HepG2 (cell line): ENCODE measurements around the gene WIPF3. TPM values are rescaled to one million over a fixed set of nuclear protein-coding genes. Genes with fewer than 3 reads are reported as not detected.

Source experiments
- ATAC-seq: fragments of 200-7000 bp; cut with Tn5 transposase; 3 replicates; pipeline ENCODE4 v1.9.1; 2020; ENCODE audit warnings: mild to moderate bottlenecking, moderate library complexity
- BruUV-seq: library from RNA; stranded (reverse); fragments of 400-500 nt; replicated peaks from 2 replicates; lab custom pipeline; 2021; lab: Mats Ljungman, UMichigan
- CTCF ChIA-PET: fragments of 300-600 bp; formaldehyde crosslinking; extraction: SDS; loops from one replicate; lab custom pipeline; 2021; ENCODE audit warnings: low total read pairs, inconsistent platforms, low intra/inter-chr PET ratio; lab: Yijun Ruan, JAX
- POLR2A ChIA-PET: fragments of 350-600 bp; sonication (Branson Sonifier 250); formaldehyde crosslinking; loops from one replicate; lab custom pipeline; 2020; ENCODE audit warnings: antibody characterized with exemption, inconsistent platforms; lab: Yijun Ruan, JAX
- DNase-seq: peaks from one replicate; pipeline ENCODE4 v3.0.0-alpha.2; 2015; ENCODE audit warnings: low spot score
- FAIRE-seq: peaks from 3 replicates; lab custom pipeline; 2011; peaks lifted over from hg19 to GRCh38; lab: Jason Lieb, UNC
- H2AFZ ChIP-seq: one replicate; pipeline ENCODE4 v1.6.1; 2011; ENCODE audit warnings: low read length, inconsistent platforms
- H3K27ac ChIP-seq: fragments of 300-600 bp; 3 replicates; pipeline ENCODE4 v1.8.0; 2011; ENCODE audit warnings: mixed run types, mild to moderate bottlenecking, mixed read lengths, low read length, inconsistent platforms; ENCODE audit not compliant: insufficient read depth; ENCODE audit errors: extremely low read length
- H3K27me3 ChIP-seq, 2 experiments: fragments of 200-600 bp in 1 of 2; 2 replicates in 1 of 2; 3 replicates in 1 of 2; pipeline versions ENCODE4 v1.6.0 to v1.8.0; 2011; ENCODE audit warnings: low read length in 2 of 2, mild to moderate bottlenecking in 2 of 2, moderate library complexity in 2 of 2, inconsistent platforms in 1 of 2; ENCODE audit not compliant: insufficient read depth in 2 of 2, control insufficient read depth in 1 of 2
- H3K36me3 ChIP-seq, 2 experiments: fragments of 200-600 bp in 1 of 2; replicated peaks in 1 of 2; 2 replicates in 1 of 2; 3 replicates in 1 of 2; pipeline versions ENCODE4 v1.5.1 to v1.8.0; 2011; ENCODE audit warnings: low read length in 2 of 2, inconsistent platforms in 1 of 2; ENCODE audit not compliant: insufficient read depth in 2 of 2, control insufficient read depth in 1 of 2
- H3K4me1 ChIP-seq: 2 replicates; pipeline ENCODE4 v1.5.1; 2012; ENCODE audit warnings: low read length, inconsistent platforms; ENCODE audit not compliant: insufficient read depth
- H3K4me2 ChIP-seq: 2 replicates; pipeline ENCODE4 v1.6.0; 2011; ENCODE audit warnings: low read depth, low read length, inconsistent platforms
- H3K4me3 ChIP-seq, 3 experiments: fragments of 200-600 bp in 1 of 3; sonication (generic), shearing (Covaris generic) in 1 of 3; replicated peaks in 1 of 3; 2 replicates each; pipeline ENCODE4 v1.5.1; 2011 to 2016; ENCODE audit warnings: low read length in 3 of 3, inconsistent platforms in 2 of 3, low read depth in 2 of 3, mild to moderate bottlenecking in 2 of 3, control low read depth in 1 of 3, mixed read lengths in 1 of 3; ENCODE audit not compliant: insufficient read depth in 1 of 3
- H3K79me2 ChIP-seq: one replicate; pipeline ENCODE4 v1.6.1; 2011; ENCODE audit warnings: low read length, inconsistent platforms; ENCODE audit not compliant: insufficient read depth
- H3K9ac ChIP-seq: 2 replicates; pipeline ENCODE4 v1.6.0; 2011; ENCODE audit warnings: mild to moderate bottlenecking, low read depth, low read length, inconsistent platforms; ENCODE audit not compliant: insufficient read depth
- H3K9me3 ChIP-seq: 2 replicates; pipeline ENCODE4 v1.5.1; 2012; ENCODE audit warnings: mild to moderate bottlenecking, low read length
- H4K20me1 ChIP-seq: 2 replicates; pipeline ENCODE4 v1.6.0; 2011; ENCODE audit warnings: inconsistent platforms, mild to moderate bottlenecking, low read length, moderate library complexity; ENCODE audit not compliant: insufficient read depth
- FOSL2 ChIP-seq: sonication (generic); formaldehyde crosslinking; IDR thresholded peaks from 2 replicates; pipeline ENCODE4 v1.4.0; 2020; ENCODE audit warnings: missing genetic modification reagents
- MAFG ChIP-seq: sonication (generic); formaldehyde crosslinking; IDR thresholded peaks from 2 replicates; pipeline ENCODE4 v1.5.1; 2020; ENCODE audit warnings: mild to moderate bottlenecking, missing genetic modification reagents
- NCOA1 ChIP-seq: sonication (generic); formaldehyde crosslinking; IDR thresholded peaks from 2 replicates; pipeline ENCODE4 v1.9.0; 2021; ENCODE audit warnings: missing genetic modification reagents
- ZFY ChIP-seq: sonication (generic); formaldehyde crosslinking; IDR thresholded peaks from 2 replicates; pipeline ENCODE4 v1.4.0; 2020; ENCODE audit warnings: missing genetic modification reagents
- ZNF20 ChIP-seq: sonication (generic); formaldehyde crosslinking; IDR thresholded peaks from 2 replicates; pipeline ENCODE4 v1.4.0; 2020; ENCODE audit warnings: mild to moderate bottlenecking, moderate library complexity, missing genetic modification reagents
- ZNF264 ChIP-seq: sonication (generic); formaldehyde crosslinking; IDR thresholded peaks from 2 replicates; pipeline ENCODE4 v1.4.0; 2020; ENCODE audit warnings: missing genetic modification reagents
- ZNF703 ChIP-seq: sonication (generic); formaldehyde crosslinking; IDR thresholded peaks from 2 replicates; pipeline ENCODE4 v1.5.1; 2020; ENCODE audit warnings: missing genetic modification reagents, mild to moderate bottlenecking, moderate library complexity, borderline replicate concordance
- WGBS: methylation state at CpG from one replicate; pipeline ENCODE4 v1.1.6; 2017; ENCODE audit warnings: low lambda C conversion rate; 5-methylcytosine and 5-hydroxymethylcytosine counted together
- in situ Hi-C: cut with HindIII; loops from 2 replicates; pipeline ENCODE4 v1.10.0; 2017; ENCODE audit warnings: low pct_unique_long_range_greater_than_20kb; ENCODE audit not compliant: extremely low pct_ligation_motif_present
- intact Hi-C: fragments of 100-400 bp; cut with micrococcal nuclease; formaldehyde crosslinking; loops from one replicate; pipeline ENCODE4 v1.10.0; 2022; ENCODE audit not compliant: unreplicated experiment
- polyA plus RNA-seq, 8 experiments: library from polyadenylated mRNA; depleted of rRNA in 3 of 8; stranded (reverse) in 7 of 8; unstranded in 1 of 8; fragments of >200 nt; fragmentation: Illumina TruSeq in 4 of 8; extraction: Trizol in 4 of 8; gene quantifications; 2 replicates each; pipeline versions ENCODE4 v1.2.1 to v1.2.3, GENCODE V29; 2011 to 2016; ENCODE audit warnings: low read depth in 4 of 8, missing spikeins in 1 of 8, mixed read lengths in 1 of 8; ENCODE audit not compliant: insufficient read depth in 1 of 8
- total RNA-seq, 5 experiments: library from RNA; depleted of rRNA; stranded (reverse); fragments of >200 nt; fragmentation: Illumina TruSeq; extraction: Trizol; gene quantifications; 2 replicates each; pipeline ENCODE4 v1.2.3, GENCODE V29; 2016; ENCODE audit warnings: low read depth in 1 of 5
- TF ChIP-seq, protein P1 (sequence below): sonication (generic); formaldehyde crosslinking; IDR thresholded peaks from 2 replicates; pipeline ENCODE4 v1.4.0; 2020; ENCODE audit warnings: mild to moderate bottlenecking, missing genetic modification reagents
- TF ChIP-seq, protein P2 (sequence below), 2 experiments: sonication (generic) in 1 of 2; formaldehyde crosslinking in 1 of 2; IDR thresholded peaks; 2 replicates each; pipeline versions ENCODE4 v1.5.1 to v1.6.1; 2011 to 2020; ENCODE audit warnings: borderline replicate concordance in 1 of 2, low read depth in 1 of 2, low read length in 1 of 2, mild to moderate bottlenecking in 1 of 2, missing genetic modification reagents in 1 of 2, moderate library complexity in 1 of 2
- TF ChIP-seq, protein P3 (sequence below): sonication (generic); formaldehyde crosslinking; IDR thresholded peaks from 2 replicates; pipeline ENCODE4 v1.5.0; 2020; ENCODE audit warnings: mild to moderate bottlenecking, missing genetic modification reagents

WIPF3 gene
- total and polyA plus RNA-seq, 2 of the 13 experiments (the other 11 are each of a cell fraction or from before 2014, with no cell fraction given), result 0.03 TPM; not detected in 1

DNA sequence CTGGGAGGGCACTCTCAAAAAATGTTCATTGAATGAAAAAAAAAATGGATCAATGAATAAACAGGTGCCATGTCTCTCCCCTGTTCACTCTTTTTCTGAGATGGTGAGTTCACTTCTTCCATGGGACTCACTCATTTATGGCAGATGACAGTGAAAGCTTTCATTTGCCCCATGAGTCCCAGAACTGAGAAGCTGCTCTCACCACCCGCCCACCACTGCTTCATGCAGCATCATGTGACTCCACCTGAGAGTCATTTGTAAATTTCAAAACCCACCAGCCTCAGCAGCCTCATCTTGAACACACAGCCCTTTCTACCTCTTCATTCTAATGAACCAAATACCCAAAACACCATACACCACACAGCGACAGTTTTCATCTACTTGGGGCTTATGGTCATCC lies 118.4 kb downstream of the WIPF3 start:
- in situ Hi-C loops, result no loop called here
- peaks cover 26 to 53% of the 10 kb centered on the region in 2 experiments for H3K36me3 ChIP-seq
- ATAC-seq, result no peak
- no peaks in the 10 kb centered on the region for H3K4me1 ChIP-seq
- no peak overlapping the region for H2AFZ ChIP-seq
- H3K9ac ChIP-seq, result no peak overlapping the region
- no peak for FAIRE-seq
- ChIA-PET POLR2A (no interaction called here), CTCF (no interaction called here)
- no peak for DNase-seq
- no peaks in the 10 kb centered on the region for H3K27me3 ChIP-seq
- no TSS peak for BruUV-seq
- TF ChIP-seq ZNF20 (CRISPR knock-in tag) (no peak), ZNF264 (CRISPR knock-in tag) (no peak)
- no peaks in the 10 kb centered on the region for H3K9me3 ChIP-seq
- intact Hi-C loops, result loop anchor here (5.0 kb wide), 1 partner anchor 47 kb away; no protein-coding TSS in a partner anchor
- no peak overlapping the region for H3K4me3 ChIP-seq
- H3K79me2 ChIP-seq, result no peaks in the 10 kb centered on the region
- no peak overlapping the region for H3K4me2 ChIP-seq
- peaks cover 8% of the 10 kb centered on the region; the same call in 1 of the 2 replicates for H4K20me1 ChIP-seq
- H3K27ac ChIP-seq, result no peak overlapping the region
- 100% methylated on average over 2 of the region's 2 CpGs for WGBS

DNA sequence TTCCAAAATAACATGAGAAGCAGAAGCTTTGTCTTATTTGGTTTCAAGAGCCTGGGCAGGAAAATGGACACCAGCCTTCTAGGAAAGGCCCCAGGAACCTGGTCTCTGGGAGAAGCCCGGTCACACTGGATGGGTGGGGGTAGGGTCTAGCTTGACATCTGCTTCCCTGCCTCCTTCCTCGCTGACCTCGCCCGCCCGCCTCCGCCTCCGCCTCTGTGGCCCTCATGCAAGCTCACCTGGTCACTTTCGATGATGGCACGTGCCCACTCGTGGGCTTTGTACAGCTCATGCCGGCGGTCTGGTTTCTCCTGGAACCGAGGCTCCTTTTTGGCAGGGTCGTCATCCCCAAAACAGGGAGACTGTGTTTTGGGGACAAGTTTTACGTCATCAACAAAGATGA lies 119.9 kb downstream of the WIPF3 start:
- Histone ChIP-seq H3K27ac (no peak overlapping the region), H3K79me2 (no peaks in the 10 kb centered on the region), H3K4me3 (no peak overlapping the region), H4K20me1 (peaks cover 7% of the 10 kb centered on the region; the same call in 1 of the 2 replicates), H3K9ac (no peak overlapping the region), H2AFZ (no peak overlapping the region), H3K4me2 (no peak overlapping the region), H3K4me1 (no peaks in the 10 kb centered on the region), H3K36me3 (peaks cover 27 to 54% of the 10 kb centered on the region in 2 experiments), H3K27me3 (no peaks in the 10 kb centered on the region), H3K9me3 (no peaks in the 10 kb centered on the region)
- ATAC-seq (no peak), DNase-seq (no peak), FAIRE-seq (no peak)
- intact Hi-C loops, result no loop called here
- ChIA-PET CTCF (no interaction called here), POLR2A (no interaction called here)
- in situ Hi-C loops, result no loop called here
- BruUV-seq, result no TSS peak
- WGBS, result 100% methylated on average over 15 of the region's 15 CpGs
- TF ChIP-seq ZFY (CRISPR knock-in tag), result no peak
- TF ChIP-seq, protein P1, sequence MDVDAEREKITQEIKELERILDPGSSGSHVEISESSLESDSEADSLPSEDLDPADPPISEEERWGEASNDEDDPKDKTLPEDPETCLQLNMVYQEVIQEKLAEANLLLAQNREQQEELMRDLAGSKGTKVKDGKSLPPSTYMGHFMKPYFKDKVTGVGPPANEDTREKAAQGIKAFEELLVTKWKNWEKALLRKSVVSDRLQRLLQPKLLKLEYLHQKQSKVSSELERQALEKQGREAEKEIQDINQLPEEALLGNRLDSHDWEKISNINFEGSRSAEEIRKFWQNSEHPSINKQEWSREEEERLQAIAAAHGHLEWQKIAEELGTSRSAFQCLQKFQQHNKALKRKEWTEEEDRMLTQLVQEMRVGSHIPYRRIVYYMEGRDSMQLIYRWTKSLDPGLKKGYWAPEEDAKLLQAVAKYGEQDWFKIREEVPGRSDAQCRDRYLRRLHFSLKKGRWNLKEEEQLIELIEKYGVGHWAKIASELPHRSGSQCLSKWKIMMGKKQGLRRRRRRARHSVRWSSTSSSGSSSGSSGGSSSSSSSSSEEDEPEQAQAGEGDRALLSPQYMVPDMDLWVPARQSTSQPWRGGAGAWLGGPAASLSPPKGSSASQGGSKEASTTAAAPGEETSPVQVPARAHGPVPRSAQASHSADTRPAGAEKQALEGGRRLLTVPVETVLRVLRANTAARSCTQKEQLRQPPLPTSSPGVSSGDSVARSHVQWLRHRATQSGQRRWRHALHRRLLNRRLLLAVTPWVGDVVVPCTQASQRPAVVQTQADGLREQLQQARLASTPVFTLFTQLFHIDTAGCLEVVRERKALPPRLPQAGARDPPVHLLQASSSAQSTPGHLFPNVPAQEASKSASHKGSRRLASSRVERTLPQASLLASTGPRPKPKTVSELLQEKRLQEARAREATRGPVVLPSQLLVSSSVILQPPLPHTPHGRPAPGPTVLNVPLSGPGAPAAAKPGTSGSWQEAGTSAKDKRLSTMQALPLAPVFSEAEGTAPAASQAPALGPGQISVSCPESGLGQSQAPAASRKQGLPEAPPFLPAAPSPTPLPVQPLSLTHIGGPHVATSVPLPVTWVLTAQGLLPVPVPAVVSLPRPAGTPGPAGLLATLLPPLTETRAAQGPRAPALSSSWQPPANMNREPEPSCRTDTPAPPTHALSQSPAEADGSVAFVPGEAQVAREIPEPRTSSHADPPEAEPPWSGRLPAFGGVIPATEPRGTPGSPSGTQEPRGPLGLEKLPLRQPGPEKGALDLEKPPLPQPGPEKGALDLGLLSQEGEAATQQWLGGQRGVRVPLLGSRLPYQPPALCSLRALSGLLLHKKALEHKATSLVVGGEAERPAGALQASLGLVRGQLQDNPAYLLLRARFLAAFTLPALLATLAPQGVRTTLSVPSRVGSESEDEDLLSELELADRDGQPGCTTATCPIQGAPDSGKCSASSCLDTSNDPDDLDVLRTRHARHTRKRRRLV, result no peak
- TF ChIP-seq, protein P2, sequence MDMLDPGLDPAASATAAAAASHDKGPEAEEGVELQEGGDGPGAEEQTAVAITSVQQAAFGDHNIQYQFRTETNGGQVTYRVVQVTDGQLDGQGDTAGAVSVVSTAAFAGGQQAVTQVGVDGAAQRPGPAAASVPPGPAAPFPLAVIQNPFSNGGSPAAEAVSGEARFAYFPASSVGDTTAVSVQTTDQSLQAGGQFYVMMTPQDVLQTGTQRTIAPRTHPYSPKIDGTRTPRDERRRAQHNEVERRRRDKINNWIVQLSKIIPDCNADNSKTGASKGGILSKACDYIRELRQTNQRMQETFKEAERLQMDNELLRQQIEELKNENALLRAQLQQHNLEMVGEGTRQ (IDR thresholded peaks at IDR 0.05; ENCODE audit: low read depth, low read length), result no peak
- TF ChIP-seq, protein P2 (CRISPR knock-in tag; IDR thresholded peaks at IDR 0.05; ENCODE audit: borderline replicate concordance), result no peak
- no peak for TF ChIP-seq FOSL2 (CRISPR knock-in tag)
- TF ChIP-seq, protein P3, sequence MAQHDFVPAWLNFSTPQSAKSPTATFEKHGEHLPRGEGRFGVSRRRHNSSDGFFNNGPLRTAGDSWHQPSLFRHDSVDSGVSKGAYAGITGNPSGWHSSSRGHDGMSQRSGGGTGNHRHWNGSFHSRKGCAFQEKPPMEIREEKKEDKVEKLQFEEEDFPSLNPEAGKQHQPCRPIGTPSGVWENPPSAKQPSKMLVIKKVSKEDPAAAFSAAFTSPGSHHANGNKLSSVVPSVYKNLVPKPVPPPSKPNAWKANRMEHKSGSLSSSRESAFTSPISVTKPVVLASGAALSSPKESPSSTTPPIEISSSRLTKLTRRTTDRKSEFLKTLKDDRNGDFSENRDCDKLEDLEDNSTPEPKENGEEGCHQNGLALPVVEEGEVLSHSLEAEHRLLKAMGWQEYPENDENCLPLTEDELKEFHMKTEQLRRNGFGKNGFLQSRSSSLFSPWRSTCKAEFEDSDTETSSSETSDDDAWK (CRISPR knock-in tag), result no peak
- TF ChIP-seq ZNF703 (CRISPR knock-in tag), result no peak
- no peak for TF ChIP-seq NCOA1
- TF ChIP-seq MAFG (CRISPR knock-in tag), result no peak
